ENCODE measurements around the gene OSBPL7.

The OSBPL7 gene

DNA sequence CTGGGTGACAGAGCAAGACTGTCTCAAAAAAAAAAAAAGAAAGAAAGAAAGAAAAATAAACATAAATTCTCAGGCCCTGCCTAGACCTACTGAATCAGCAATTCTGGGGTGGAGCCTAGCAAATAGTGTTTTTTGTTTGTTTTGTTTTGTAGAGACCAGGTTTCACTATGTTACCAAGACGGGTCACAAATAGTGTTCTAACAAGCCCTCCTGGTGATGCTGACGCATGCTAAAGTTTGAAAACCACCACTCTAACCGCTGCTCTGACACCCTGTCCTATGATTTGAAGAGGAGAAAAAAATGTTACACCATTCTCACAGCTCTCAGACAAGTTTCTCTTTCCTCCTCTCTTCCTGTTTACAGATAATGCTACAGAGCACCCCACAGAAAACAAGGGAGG, 8.3 kb upstream of the OSBPL7 start:
- DNase-seq (ENCODE audit: extremely low read depth in 1 of 2, low read depth in 1 of 2) = no peak

DNA sequence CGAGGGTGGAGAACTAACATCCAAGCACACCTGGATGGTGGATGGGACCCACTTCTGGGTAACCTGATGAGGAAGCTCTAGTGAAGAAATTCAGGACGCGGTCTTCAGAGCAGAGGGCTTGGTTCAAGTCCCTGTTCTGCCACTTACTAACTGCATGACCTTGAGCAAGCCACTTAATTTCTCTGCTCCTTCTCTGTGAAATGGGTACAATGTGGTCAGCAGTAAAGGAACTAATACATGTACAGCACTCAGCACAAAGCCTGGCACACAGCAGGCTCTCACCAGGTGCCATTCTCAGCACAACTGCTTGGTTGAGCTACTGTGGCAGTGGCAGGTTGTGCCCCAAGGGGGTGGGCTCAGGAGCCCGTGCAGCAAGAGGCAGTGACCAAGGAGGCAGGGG, 1.9 kb upstream of the OSBPL7 start:
- DNase-seq (ENCODE audit: extremely low read depth in 1 of 2, low read depth in 1 of 2) = no peak

DNA sequence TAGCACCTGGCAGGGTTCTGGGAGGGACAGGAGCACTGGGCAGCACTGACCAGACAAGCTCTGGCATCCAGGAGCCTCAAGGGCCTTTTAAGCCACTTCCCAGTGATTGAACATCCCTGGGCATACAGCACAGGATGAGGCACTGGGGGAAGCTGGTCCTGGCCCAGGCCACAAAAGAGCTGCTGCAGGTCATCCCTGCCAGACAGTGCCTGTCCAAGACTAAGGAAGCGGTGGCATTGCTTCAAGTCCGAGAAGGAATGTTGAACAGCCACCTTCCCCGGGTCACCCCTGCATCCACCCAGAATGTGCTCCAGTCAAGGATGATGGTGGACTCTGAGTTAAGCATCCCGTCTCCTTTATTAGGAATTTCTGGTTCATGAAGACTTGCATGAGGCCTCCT, 1.2 kb upstream of the OSBPL7 start:
- DNase-seq (ENCODE audit: extremely low read depth in 1 of 2, low read depth in 1 of 2) = no peak

DNA sequence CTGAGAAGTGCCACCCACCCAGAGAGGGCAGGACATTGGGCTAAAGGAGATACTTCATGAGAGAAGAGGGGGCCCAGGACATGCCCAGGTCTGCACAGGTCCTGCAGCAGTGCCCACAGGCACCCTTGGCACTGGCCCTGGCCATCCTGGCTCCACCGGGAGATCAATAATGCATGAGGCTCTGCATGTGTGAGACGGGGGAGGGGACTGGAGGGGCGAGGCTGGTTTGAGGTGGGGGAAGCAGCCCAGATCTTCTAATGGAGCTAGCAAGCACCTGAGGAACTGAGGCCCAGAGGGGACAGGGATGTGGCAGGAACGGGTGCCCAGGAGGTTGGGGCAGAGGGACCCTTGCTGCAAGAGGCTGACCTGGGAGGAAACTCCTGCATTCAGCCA, 567 bp downstream of the OSBPL7 start:
- DNase-seq (ENCODE audit: extremely low read depth in 1 of 2, low read depth in 1 of 2) = no peak

DNA sequence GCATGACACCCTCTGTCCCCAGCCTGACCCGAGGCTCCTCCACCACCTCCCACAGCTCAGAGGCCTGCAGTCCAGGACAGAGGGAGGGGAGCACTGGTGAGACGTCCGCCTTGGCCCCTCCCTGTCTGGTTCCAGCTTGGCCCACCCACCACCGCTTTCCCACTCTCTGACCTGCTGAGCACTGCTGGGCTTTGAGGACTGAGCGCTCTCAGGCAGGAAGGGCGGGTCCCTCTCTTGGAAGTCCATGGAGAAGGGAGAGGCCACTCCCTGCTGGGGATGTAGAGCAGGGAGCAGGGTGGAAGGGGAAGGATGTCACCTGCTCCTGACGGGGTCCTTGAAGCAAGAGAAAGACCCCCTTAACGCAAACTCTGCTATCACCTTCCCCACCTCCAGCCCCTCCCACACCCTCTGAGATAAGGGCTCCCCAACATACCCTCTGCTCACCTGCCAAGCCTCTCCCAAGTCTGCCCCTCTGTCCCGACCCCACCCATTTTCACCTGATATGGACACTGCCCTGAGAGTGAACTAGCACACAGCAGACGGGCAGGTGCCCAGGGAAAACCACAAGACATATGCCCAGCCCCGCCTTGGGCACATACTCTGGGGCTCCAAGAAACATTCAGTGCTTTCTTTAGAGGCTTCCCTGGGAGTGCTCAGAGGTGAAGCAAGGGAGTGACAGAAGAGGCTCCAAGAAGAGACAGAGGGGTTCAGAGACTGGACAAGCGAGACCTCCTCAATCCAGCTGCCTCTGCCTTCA, 1.4 kb downstream of the OSBPL7 start:
- no peak for DNase-seq (ENCODE audit: extremely low read depth in 1 of 2, low read depth in 1 of 2)

DNA sequence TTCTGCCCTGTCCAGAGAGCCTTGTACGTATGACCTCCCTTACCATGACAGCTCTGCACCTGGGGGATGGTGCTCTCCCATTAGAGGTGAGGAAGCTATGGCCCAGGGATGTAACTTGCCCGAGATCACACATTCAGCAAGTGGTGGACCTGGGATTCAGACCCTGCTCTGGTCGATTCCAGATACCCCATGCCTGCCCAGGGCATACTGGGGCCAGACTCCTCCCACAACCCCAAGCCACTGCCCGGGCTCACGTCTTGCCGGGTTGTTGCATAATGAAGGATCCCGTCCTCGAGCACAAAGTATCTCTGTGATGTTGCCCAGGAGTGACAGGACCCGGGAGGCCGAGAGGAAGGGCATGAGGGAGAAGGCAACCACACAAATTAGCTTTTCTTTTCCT, 2.1 kb downstream of the OSBPL7 start:
- DNase-seq (ENCODE audit: extremely low read depth in 1 of 2, low read depth in 1 of 2) = no peak

DNA sequence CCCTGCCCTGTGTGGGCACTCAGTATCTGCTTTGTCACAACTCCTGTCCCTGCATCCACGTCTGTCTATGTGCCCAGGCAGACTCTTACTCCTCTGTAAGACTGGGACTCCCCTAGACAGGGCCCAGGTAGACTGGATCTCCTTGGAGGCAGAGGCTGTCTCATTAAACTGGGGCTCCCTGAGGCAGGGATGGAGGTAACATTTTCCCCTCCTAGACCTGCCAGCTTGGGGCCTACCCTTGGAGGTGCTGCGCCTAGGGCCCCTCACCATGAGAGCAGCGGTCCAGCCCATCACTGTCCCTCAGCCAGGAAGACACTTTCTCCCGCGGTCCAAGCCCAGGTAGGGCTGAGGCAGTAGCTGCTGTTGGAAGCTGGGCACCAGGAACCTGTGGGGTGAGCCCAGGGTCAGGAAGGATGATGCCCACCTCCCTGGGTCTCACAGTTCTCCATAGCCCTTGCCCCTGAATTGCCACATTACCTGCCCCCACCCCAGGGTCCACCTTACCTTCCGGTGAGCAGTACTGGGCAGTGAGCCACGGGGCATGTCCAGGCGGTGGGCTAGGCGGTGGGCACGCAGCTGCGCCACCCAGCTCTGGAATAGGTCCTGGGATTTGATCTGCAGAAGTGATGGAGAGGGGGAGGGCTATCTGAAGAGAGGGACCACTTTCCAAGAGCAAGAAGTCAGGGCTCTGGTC, 3.4 kb downstream of the OSBPL7 start:
- DNase-seq (ENCODE audit: extremely low read depth in 1 of 2, low read depth in 1 of 2) = no peak

DNA sequence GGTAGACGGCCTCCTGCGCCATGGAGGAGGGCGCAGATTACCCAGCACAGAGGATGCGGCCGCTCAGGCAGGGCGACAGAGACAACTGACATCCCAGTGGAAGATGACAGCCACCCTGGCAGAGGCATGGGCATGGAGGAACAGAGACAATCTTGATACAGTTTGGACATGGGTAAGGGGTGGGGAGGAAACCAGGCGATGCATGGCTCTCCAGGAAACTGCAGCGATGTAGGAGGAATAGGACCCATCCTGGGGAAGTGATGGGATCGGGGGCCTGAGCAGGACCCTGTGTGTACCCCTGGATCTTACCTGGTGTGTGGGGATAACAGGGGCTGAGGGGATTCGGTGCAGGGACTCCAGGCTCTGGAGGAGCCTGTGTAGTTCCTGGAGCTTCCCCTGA, 4.6 kb downstream of the OSBPL7 start:
- DNase-seq (ENCODE audit: extremely low read depth in 1 of 2, low read depth in 1 of 2) = no peak

DNA sequence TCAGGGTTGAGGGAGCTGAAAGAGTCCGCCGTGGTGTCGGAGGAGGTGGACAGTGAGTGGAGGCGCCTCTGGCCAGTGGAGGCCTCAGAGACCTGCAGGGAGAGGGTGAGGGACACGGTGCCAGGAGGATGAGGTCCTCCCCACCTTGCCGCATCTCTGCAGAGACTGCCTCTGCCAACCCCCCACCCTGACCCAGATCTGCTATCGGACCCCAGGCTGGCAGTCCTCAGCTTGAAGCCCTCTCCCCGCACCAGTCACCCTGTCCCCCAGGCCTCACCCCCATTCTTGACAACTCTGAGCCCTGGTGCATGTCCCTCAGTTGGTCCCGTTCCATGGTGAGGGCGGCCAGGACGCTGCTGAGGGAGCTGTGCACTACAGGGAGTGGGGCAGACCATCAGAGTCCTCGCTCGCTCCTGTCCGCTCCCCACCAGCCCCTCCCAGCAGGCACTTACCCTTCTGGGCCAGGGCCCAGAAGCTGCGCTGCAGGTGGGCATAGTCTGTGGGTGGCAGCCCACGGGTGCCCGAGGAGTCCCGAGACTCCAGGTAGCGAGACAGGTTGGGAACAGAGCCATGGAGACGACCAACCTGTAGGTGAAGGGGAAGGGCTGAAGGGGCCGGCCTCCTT, 5.4 kb downstream of the OSBPL7 start:
- no peak for DNase-seq (ENCODE audit: extremely low read depth in 1 of 2, low read depth in 1 of 2)

DNA sequence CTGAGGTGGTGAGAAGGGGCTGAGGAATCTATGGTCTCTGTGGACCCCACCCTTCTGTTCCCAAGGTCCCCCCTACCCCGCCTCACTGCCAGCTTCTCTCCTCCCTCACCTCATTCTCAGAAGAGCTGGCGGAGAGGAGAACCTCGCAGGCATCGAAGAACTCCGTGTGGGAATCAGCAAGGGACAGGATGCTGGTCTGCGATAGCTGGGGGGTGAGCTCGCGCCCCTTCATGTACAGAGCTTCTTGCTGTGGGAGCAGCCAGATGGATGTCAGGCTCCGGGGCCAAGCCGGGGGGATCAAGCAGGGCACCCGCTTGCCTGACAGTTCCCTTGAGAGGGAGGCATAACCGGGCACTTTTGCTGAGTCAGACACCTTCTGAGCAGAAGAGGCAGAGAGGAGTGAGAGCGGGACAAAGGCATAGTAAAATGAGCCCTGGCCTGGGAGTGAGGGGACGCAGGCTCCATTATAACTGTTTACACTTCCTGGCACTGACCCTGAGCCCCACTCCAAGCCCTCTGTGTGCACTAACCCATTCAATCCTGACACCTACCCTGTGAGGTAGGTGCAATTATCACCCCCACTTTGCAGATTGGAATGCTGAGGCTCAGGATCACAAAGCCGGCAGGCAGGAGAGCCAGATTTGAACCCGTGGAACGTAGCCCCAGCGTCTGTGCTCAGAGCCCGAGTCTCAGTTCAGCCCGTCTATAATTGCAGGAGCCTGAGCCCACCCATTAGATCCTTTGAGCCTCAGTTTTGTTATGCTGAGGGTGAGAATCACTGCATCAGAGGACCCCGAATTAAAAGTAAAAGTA, 6.3 kb downstream of the OSBPL7 start:
- no peak for DNase-seq (ENCODE audit: extremely low read depth in 1 of 2, low read depth in 1 of 2)

DNA sequence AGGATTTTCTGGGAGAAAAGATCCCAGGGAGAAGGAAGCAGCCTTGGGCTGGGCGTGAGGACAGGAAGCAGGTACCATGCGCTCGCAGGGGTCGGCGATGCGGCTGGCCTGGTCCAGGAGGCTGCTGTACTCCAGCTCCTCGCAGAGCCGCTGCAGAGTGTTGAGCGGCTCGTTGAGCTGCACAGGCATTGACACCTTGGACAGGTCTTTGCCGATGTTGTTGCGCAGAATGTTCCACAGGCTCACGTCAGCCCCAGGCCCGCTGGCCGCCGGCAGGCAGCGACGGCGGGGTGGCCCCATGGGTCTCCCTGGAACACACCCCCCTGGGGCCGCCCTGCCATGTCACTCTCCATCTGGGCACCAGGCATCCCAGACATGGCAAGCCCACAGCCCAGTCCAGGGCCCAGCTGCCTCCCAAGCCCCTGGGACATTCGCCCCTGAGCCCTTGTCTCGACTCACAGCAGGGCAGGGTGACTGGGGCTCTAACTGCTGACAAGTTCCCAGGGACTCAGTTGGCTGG, 8.0 kb downstream of the OSBPL7 start:
- no peak for DNase-seq (ENCODE audit: extremely low read depth in 1 of 2, low read depth in 1 of 2)

DNA sequence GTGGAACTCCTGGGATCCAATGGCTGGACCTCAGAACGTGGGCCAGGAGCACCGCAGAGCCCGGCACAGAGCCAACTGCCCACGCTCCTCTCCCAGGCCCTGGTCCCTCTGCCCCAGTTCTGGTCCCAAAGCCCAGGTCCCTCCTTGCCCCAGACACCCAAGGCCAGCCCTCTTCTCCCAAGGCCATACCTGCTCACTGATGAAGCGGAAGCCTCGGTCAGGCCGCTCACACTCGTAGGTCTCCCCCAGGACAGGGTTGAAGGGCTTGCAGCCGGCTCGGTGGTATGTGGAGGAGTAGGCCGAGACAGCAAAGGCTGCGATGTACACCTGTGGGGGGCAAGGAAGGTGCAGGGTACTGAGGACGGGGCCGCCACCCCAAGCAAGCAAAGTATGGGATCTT, 8.5 kb downstream of the OSBPL7 start:
- DNase-seq (ENCODE audit: extremely low read depth in 1 of 2, low read depth in 1 of 2) = no peak

DNA sequence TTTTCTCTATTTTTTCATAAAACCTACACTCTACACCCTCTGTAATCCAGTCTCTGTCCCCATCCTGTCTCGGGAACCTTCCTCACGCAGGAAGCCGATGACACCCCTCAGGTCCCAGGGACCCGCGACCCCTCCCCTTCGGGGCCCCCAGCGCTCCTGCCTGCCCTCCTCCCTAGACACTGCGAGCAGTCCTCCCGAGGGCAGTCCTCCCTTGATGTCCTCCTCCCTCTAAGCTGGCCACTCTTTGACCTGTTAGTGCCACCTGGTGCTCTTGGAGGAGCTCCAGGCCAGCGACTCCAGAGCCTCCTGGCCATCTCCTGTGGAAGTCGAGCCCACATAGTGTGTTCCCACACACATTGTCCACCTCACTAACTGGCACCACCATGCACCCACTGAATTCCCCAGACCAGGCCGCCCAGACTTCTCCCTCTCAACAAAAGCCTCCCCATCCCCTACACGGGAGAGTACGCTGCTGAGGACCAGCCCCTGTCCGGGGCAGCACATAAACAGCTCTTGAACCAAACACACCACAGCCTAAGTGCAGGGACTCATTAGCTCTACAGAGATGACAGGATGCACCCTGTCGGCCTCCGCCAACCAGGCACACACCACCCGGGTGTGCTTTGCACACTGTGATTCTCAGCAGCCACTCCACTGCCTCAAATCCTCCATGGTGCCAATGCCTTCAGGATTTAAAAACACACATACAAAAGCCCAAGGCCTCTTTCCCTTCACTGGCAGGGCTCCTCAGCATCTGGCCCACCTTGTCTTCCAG, 9.3 kb downstream of the OSBPL7 start:
- no peak for DNase-seq (ENCODE audit: extremely low read depth in 1 of 2, low read depth in 1 of 2)

DNA sequence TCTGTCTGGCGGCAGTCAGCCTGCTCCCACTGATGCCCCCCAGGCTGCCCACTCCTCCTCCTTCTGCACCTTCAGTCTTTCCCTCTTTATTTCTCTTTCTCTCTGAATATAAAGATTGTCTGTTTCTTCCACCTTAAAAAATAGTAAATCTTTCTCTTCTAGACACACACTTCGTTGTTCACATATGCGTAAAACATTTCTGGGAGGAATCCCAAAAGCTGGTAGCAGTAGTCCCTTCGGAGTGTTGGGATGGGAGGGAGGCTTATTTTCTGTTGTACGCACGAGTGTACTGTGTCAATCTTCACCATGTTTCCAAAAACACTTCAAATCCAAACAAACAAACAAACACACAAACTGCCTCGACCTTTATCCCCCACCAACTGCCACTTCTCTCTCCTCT, 9.9 kb downstream of the OSBPL7 start:
- no peak for DNase-seq (ENCODE audit: extremely low read depth in 1 of 2, low read depth in 1 of 2)

DNA sequence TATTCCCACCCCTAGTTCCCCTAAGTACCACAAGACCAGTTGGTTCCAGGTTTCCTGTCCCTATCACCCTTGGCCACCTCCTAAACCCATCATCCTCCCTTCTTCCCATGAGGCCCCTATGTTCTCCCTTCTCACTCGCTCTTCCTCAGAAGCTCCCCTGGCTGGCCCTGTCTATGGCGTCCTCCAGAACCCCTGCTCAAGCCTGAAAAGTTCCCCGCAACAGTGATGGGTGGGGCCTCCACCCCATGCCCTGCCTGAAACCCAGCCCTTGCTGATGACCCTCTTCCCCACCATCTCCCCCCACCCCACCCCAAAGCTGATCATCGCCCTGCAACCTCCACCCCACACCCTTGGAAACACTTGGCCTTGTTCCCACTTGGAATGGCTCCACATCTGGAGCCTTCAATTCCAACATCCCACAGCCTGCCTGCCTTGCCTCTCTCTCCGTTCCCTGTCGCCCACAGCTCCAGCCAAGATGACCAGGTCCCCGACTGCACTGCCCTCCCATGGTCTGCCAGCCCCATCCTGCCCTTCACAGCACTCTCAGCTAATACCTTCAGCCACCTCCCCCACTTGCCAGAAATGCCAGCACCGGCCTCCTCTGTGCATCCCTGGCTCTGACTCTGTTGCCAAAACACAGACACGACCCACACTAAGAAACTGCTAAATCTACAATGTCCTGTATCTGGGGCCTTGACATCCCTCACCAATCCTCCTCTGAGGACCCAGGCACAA, 10.5 kb downstream of the OSBPL7 start:
- no peak for DNase-seq (ENCODE audit: extremely low read depth in 1 of 2, low read depth in 1 of 2)

DNA sequence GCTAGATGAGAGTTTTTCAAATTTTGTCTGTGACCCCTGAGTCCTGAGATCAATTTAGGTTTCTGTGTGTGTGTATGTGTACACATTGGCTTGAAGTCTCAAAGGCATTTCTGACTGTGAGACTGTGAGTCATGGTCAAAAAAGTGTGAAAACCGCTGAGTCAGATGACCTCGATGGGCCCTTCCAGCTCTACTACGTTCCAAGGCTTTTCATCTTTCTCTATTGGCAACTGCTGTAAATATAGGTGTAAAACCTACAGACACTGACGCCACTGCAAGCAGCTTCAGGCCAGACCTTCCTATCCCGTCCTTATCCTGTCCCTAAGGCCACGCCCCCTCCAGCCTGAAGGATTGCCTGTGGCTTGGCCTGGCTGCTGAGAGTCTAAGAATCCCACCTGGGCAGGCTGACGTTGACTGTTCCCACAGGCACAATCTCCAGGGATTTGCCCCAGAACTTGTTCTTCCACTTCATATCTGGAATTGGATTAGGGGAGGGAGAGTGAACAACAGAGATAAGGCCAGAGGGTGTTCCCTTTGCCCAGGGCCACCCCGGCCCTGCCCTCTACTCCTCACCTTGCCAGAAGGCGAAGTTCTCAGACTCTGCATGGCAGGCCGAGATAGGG, 11.3 kb downstream of the OSBPL7 start:
- DNase-seq (ENCODE audit: extremely low read depth in 1 of 2, low read depth in 1 of 2) = no peak

DNA sequence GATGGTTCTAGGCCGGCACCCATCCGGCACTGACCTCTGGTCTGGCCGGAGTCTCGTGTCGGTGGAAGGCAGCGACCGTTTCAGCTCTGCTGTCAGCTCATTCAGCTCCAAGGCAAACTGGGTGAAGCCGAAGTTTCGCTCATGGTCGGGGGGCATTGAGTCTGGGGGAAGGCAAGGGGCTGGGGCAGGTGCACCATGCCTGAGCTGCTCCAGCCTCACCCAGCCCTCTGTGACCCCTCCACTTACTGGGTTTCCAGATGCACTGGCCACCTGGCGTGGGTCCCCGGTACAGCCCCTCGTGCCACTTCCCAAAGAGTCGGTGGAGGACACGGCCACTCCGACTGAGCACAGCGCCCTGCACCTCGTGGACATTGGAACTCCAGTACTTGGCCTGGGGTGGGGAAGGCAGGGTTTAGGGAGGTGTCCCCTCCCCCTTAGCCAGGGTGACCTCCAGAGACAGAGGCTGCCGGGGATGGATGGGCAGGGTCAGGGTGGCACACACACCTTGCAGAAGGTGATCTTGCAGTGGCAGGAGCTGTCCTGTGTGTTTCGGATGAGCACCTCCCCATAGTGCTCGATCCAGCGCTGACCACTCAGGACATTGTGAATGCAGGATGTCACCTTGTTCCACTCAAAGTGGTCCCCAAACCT, 12.6 kb downstream of the OSBPL7 start:
- no peak for DNase-seq (ENCODE audit: extremely low read depth in 1 of 2, low read depth in 1 of 2)

DNA sequence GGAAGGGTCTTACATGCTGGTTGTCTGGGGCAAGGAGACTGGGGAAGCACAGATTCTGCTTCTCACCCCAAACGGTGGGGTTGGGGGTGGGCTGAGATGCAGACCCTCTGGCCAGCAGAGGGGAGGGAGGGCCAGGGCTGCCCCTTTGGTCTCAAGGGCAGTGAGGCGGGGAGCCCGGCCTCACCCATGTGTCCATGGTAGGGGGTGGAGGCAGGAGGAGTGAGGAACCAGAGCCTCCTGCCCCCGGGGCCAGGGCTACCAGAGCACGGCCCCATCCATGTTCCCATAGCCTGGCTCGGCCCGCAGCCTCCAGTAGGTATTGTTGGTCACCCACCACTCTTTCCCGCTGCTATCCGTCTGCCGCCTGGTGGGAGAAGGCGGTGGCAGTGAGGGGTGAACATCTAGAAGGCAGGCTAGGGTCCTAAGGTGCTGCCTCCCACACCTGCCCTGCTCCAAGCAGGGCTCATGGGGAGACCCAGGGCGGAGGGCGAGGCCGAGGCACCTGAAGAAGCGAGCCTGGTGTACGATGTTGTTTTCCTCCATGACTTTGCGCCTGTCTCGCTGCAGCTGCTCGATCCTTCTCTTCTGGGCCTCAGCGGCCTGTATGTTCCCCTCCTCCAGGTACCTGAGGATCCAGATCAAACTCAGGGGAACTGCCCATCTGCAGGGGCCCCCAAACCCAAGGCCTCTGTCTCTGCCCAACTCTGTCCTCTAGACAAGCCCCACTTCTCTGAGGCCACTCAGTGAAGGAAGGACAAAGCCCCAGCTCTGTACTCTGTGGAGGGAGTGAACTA, 13.4 kb downstream of the OSBPL7 start:
- DNase-seq (ENCODE audit: extremely low read depth in 1 of 2, low read depth in 1 of 2) = no peak

All from activated CD8-positive, alpha-beta memory T cell treated with anti-CD3 and anti-CD28 coated beads for 1 hour (primary cell).